Esophagus muscularis mucosa (tissue), 4 donors: ENCODE data around the gene PTOV1. TPM values are rescaled to one million over a fixed set of nuclear protein-coding genes. Genes with fewer than 3 reads are reported as not detected.

Experiments
- DNase-seq: peaks from one replicate; pipeline ENCODE4 v3.0.0-alpha.2; 2017; ENCODE audit errors: extremely low spot score
- H3K27ac ChIP-seq, 4 donors: fragments of 200-600 bp; sonication (generic); replicated peaks in 1 of 4; 1 replicate in 3 of 4; 2 replicates in 1 of 4; pipeline ENCODE4 v1.5.1; 2016 to 2019; ENCODE audit warnings: mild to moderate bottlenecking in 1 of 4
- H3K27me3 ChIP-seq, 4 donors: fragments of 200-600 bp; sonication (generic); one replicate each; pipeline versions ENCODE4 v1.5.1 to v1.6.0; 2016 to 2019
- H3K36me3 ChIP-seq, 4 donors: fragments of 200-600 bp; sonication (generic); one replicate each; pipeline ENCODE4 v1.5.1; 2016 to 2019
- H3K4me1 ChIP-seq, 4 donors: fragments of 200-600 bp; sonication (generic); one replicate each; pipeline ENCODE4 v1.5.1; 2016 to 2019
- H3K4me3 ChIP-seq, 4 donors: fragments of 200-600 bp; sonication (generic); 1 replicate in 2 of 4; 2 replicates in 2 of 4; pipeline ENCODE4 v1.5.1; 2016 to 2019; ENCODE audit warnings: mild to moderate bottlenecking in 4 of 4, moderate library complexity in 1 of 4
- H3K9me3 ChIP-seq, 4 donors: fragments of 200-600 bp; sonication (generic); 1 replicate in 3 of 4; 2 replicates in 1 of 4; pipeline ENCODE4 v1.5.1; 2016 to 2019
- CTCF ChIP-seq, 3 experiments: fragments of 200-600 bp in 2 of 3; fragments of 450-650 bp in 1 of 3; sonication (generic) in 2 of 3; IDR thresholded peaks; one replicate each; pipeline ENCODE4 v1.5.1; 2017 to 2019; ENCODE audit warnings: antibody characterized with exemption in 3 of 3, mild to moderate bottlenecking in 2 of 3, moderate library complexity in 1 of 3
- EP300 ChIP-seq: sonication (generic); formaldehyde crosslinking; IDR thresholded peaks from one replicate; pipeline ENCODE4 v1.6.1; 2017; ENCODE audit warnings: antibody characterized with exemption
- POLR2A ChIP-seq: fragments of 450-650 bp; IDR thresholded peaks from one replicate; pipeline ENCODE4 v1.6.1; 2017; ENCODE audit warnings: antibody characterized with exemption, moderate library complexity, mild to moderate bottlenecking, low read depth
- POLR2AphosphoS5 ChIP-seq, 2 donors: sonication (generic); formaldehyde crosslinking; IDR thresholded peaks; one replicate each; pipeline ENCODE4 v1.6.1; 2017; ENCODE audit warnings: antibody characterized with exemption in 2 of 2
- WGBS: methylation state at CpG from one replicate; pipeline ENCODE4 v1.1.5; 2018; 5-methylcytosine and 5-hydroxymethylcytosine counted together
- intact Hi-C: fragments of 100-400 bp; cut with DNase I; formaldehyde crosslinking; loops from one replicate; pipeline ENCODE4 v1.15.1; 2023
- small RNA-seq, 3 donors: library from RNA; depleted of rRNA; stranded (forward); fragments of <200 nt; gene quantifications; one replicate each; pipeline ENCODE3, GENCODE V24; 2016
- total RNA-seq, 4 donors: library from RNA; depleted of rRNA; stranded (reverse); fragments of >200 nt; gene quantifications; one replicate each; pipeline versions ENCODE4 v1.1.0 to v1.2.1, GENCODE V29; 2016

Gene PTOV1
- total RNA-seq, 4 donors from 2014 or later, result 60.5 to 102 (median 84.4) TPM

- Histone ChIP-seq H3K36me3 (peaks cover 17 to 79% (median 61%) of the 10 kb centered on the region in 4 donors), H3K27me3 (no peaks in the 10 kb centered on the region), H3K27ac (no peak overlapping the region), H3K4me1 (peaks cover 0 to 27% (median 24%) of the 10 kb centered on the region in 4 donors), H3K4me3 (no peak overlapping the region), H3K9me3 (no peaks in the 10 kb centered on the region)
- no CpG with 5 or more reads among the region's 5 CpGs for whole genome bisulfite sequencing
- intact Hi-C loops, result no loop called here
- TF ChIP-seq EP300 (no peak), POLR2AphosphoS5 (IDR thresholded peaks at IDR 0.05) (no peak), POLR2A (no peak), CTCF (IDR thresholded peaks at IDR 0.05) (no peak)
- no peak for DNase-seq
Observed at GRCh38 chr19:49910179-49910578, 59.2 kb downstream of the PTOV1 start.

Small RNA genes within 50 kb of the gene (small RNA-seq; reads per million reads assigned to genes)
- gene MIR4749, result 0 to 0.08 (median 0) reads per million in 3 donors

Other genes with a start within 250 kb of the PTOV1 start
- 100 to 1,000 TPM; 134 to 205 (median 187) TPM for gene RRAS, start 211.0 kb upstream of the PTOV1 start, total RNA-seq
- 10 to 100 TPM; 19.2 to 50.9 (median 30.9) TPM for gene SCAF1, start 208.9 kb upstream of the PTOV1 start, total RNA-seq
- 10 to 100 TPM; 38.8 to 61.7 (median 56.7) TPM for gene IRF3, start 185.3 kb upstream of the PTOV1 start, total RNA-seq
- gene BCL2L12, start 185.2 kb upstream of the PTOV1 start, total RNA-seq, result 1 to 10 TPM; 4.2 to 9.9 (median 6.0) TPM
- 100 to 1,000 TPM; 102 to 191 (median 144) TPM for gene PRMT1, start 173.9 kb upstream of the PTOV1 start, total RNA-seq
- 1 to 10 TPM in 3 of 4 donors, under 1 TPM in 1; 0.83 to 4.1 (median 2.5) TPM for gene ADM5, start 161.6 kb upstream of the PTOV1 start, total RNA-seq
- 1 to 10 TPM; 2.7 to 6.6 (median 3.9) TPM for gene CPT1C, start 160.0 kb upstream of the PTOV1 start, total RNA-seq
- under 1 TPM in 1 of 4 donors, not detected in 3; 0.57 TPM for gene TSKS, start 87.9 kb upstream of the PTOV1 start, total RNA-seq
- gene AP2A1, start 84.2 kb upstream of the PTOV1 start, total RNA-seq, result 100 to 1,000 TPM in 1 of 4 donors, 10 to 100 TPM in 3; 56.9 to 114 (median 87.8) TPM
- 10 to 100 TPM; 14.1 to 38.0 (median 23.4) TPM for gene FUZ, start 37.9 kb upstream of the PTOV1 start, total RNA-seq
- gene MED25, start 32.9 kb upstream of the PTOV1 start, total RNA-seq, result 10 to 100 TPM; 22.5 to 36.0 (median 34.1) TPM
- gene PNKP, start 16.4 kb downstream of the PTOV1 start, total RNA-seq, result 10 to 100 TPM; 21.4 to 43.7 (median 27.8) TPM
- 10 to 100 TPM; 15.4 to 30.6 (median 21.9) TPM for gene AKT1S1, start 26.2 kb downstream of the PTOV1 start, total RNA-seq
- 10 to 100 TPM; 35.1 to 60.9 (median 44.0) TPM for gene TBC1D17, start 26.5 kb downstream of the PTOV1 start, total RNA-seq
- under 1 TPM in 2 of 4 donors, not detected in 2; 0.34 to 0.50 TPM for gene IL4I1, start 45.7 kb downstream of the PTOV1 start, total RNA-seq
- gene ATF5, start 78.0 kb downstream of the PTOV1 start, total RNA-seq, result 10 to 100 TPM; 12.0 to 22.0 (median 14.4) TPM
- gene NUP62, start 78.3 kb downstream of the PTOV1 start, total RNA-seq, result 10 to 100 TPM; 27.0 to 44.3 (median 35.9) TPM
- gene SIGLEC11, start 110.0 kb downstream of the PTOV1 start, total RNA-seq, result 1 to 10 TPM in 2 of 4 donors, under 1 TPM in 2; 0.50 to 2.9 (median 1.4) TPM
- 10 to 100 TPM; 20.8 to 27.5 (median 25.5) TPM for gene VRK3, start 174.2 kb downstream of the PTOV1 start, total RNA-seq
- 1 to 10 TPM; 5.9 to 8.4 (median 7.3) TPM for gene ZNF473, start 174.8 kb downstream of the PTOV1 start, total RNA-seq